ENCODE data around the gene CASD1.

Gene CASD1

DNA sequence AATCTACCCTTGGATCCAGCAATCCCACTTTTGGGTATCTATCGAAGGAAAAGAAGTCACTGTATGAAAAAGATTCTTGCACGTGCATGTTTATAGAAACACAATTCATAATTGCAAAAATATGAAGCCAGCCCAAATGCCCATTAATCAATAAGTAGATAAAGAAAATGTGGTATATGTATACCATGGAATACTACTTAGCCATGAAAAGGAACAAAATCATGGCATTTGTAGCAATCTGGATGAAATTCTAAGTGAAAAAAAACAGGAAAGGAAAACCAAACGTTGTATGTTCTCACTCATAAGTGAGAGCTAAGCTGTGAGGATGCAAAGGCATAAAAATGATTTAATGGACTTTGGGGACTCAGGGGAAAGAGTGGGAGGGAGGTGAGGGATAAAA, 18.2 kb upstream of the CASD1 start:
- no peak for DNase-seq (ENCODE audit: extremely low read depth, insufficient read length)
- H3K27me3 ChIP-seq (replicated peaks; ENCODE audit: control insufficient read depth, insufficient read depth, low read length), result no peaks in the 10 kb centered on the region
- TF ChIP-seq, protein P1, sequence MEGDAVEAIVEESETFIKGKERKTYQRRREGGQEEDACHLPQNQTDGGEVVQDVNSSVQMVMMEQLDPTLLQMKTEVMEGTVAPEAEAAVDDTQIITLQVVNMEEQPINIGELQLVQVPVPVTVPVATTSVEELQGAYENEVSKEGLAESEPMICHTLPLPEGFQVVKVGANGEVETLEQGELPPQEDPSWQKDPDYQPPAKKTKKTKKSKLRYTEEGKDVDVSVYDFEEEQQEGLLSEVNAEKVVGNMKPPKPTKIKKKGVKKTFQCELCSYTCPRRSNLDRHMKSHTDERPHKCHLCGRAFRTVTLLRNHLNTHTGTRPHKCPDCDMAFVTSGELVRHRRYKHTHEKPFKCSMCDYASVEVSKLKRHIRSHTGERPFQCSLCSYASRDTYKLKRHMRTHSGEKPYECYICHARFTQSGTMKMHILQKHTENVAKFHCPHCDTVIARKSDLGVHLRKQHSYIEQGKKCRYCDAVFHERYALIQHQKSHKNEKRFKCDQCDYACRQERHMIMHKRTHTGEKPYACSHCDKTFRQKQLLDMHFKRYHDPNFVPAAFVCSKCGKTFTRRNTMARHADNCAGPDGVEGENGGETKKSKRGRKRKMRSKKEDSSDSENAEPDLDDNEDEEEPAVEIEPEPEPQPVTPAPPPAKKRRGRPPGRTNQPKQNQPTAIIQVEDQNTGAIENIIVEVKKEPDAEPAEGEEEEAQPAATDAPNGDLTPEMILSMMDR (IDR thresholded peaks at IDR 0.05; ENCODE audit: insufficient read depth, low read length, poor library complexity, severe bottlenecking), result no peak

DNA sequence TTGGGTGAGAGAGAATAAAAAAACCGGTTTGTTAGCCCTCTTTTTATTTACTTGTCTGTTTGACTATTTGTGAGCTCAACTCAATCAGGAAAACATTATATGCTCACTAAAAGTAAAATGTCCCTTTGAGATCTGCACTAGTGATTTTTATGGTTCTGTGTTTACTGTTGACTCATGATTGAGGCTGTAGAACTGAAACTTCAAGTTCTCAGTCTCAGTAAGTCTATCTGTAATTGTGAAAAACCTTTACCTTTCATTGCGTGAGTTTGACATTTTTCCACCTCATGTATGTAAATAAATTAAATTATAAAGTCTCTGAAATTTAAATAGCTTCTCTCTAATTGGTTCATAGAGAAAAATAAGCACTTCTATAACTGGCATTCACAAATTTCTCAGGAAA, 17.0 kb upstream of the CASD1 start:
- Histone ChIP-seq H3K27me3 (replicated peaks; ENCODE audit: control insufficient read depth, insufficient read depth, low read length) (no peaks in the 10 kb centered on the region), H3K4me3 (replicated peaks; ENCODE audit: low read depth, low read length) (no peak overlapping the region), H3K36me3 (ENCODE audit: control insufficient read depth, insufficient read depth, low read length) (no peaks in the 10 kb centered on the region)
- DNase-seq (ENCODE audit: extremely low read depth, insufficient read length), result peak; percentile 60
- TF ChIP-seq, protein P1 (IDR thresholded peaks at IDR 0.05; ENCODE audit: insufficient read depth, low read length, poor library complexity, severe bottlenecking), result no peak

More for the DNA sequence above, 18.2 kb upstream of the CASD1 start:
- no peak overlapping the region for H3K4me3 ChIP-seq (replicated peaks; ENCODE audit: low read depth, low read length)
- H3K36me3 ChIP-seq (ENCODE audit: control insufficient read depth, insufficient read depth, low read length), result no peaks in the 10 kb centered on the region

DNA sequence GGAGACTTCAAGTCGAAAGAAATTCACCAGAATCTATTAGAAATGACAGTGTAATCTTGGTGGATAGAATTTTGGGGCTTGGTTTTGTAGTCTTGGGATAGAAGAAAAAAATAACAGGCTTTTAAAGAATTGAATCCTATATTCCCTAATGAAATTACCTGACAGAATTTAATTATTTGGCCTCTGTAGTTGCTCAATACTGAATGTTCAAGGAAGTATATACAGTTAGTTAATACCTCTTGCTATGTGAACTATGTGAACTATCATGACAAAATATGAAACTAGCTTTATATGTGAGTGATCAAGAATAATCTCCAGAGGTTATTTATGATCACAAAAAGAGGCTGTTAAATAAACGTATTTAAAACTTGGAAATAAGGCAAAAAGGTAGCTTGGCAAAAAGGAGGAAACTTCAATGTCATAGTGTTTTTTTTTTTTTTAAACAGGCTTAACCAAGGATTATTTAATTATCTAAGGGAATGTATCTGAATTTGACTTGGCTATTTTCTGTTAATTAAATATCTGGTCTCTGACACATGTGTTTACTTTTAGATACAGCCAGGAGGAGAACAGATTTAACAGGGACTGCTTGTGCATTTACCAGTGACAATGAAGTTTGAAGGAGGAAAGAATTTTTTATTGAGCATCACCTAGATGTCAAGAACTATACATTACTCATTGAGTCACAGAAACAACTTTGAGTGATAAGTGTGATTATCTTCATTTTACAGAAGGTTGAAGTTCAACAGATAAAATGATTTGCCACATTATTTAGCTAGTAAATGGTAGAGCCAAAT, 11.5 kb upstream of the CASD1 start:
- H3K36me3 ChIP-seq (ENCODE audit: control insufficient read depth, insufficient read depth, low read length), result no peaks in the 10 kb centered on the region
- TF ChIP-seq, protein P1 (IDR thresholded peaks at IDR 0.05; ENCODE audit: insufficient read depth, low read length, poor library complexity, severe bottlenecking), result no peak

GRCh38 chr7:94498918-94499317, 10.7 kb upstream of the CASD1 start:
- DNase-seq (ENCODE audit: extremely low read depth, insufficient read length), result no peak
- Histone ChIP-seq H3K4me3 (replicated peaks; ENCODE audit: low read depth, low read length) (no peak overlapping the region), H3K36me3 (ENCODE audit: control insufficient read depth, insufficient read depth, low read length) (no peaks in the 10 kb centered on the region), H3K27me3 (replicated peaks; ENCODE audit: control insufficient read depth, insufficient read depth, low read length) (no peaks in the 10 kb centered on the region)
- TF ChIP-seq, protein P1 (IDR thresholded peaks at IDR 0.05; ENCODE audit: insufficient read depth, low read length, poor library complexity, severe bottlenecking), result no peak

More for the DNA sequence above, 11.5 kb upstream of the CASD1 start:
- Histone ChIP-seq H3K4me3 (replicated peaks; ENCODE audit: low read depth, low read length) (no peak overlapping the region), H3K27me3 (replicated peaks; ENCODE audit: control insufficient read depth, insufficient read depth, low read length) (no peaks in the 10 kb centered on the region)
- DNase-seq (ENCODE audit: extremely low read depth, insufficient read length), result no peak

DNA sequence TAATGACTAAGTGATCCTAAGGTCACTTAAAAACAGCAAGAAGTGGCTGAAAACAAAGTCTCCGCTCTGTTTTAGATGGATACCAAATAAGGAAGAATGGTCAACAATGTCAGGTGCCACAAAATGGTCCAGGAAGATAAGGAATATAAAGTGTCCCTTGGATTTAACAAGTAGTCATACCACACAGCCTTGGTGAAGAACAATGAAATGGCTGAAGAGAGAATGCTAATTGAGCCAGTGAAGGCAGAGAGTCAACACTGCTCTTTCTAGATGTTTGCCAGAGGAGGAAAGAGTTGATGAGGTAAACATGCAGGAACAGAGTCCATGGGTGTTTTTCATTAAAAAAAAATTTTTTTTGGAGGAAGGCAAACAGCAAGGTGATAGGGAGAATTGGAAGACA, 2.1 kb upstream of the CASD1 start:
- TF ChIP-seq, protein P1 (IDR thresholded peaks at IDR 0.05; ENCODE audit: insufficient read depth, low read length, poor library complexity, severe bottlenecking), result no peak
- Histone ChIP-seq H3K36me3 (ENCODE audit: control insufficient read depth, insufficient read depth, low read length) (no peaks in the 10 kb centered on the region), H3K4me3 (replicated peaks; ENCODE audit: low read depth, low read length) (no peak overlapping the region), H3K27me3 (replicated peaks; ENCODE audit: control insufficient read depth, insufficient read depth, low read length) (no peaks in the 10 kb centered on the region)
- DNase-seq (ENCODE audit: extremely low read depth, insufficient read length), result no peak

All from GM06990 (cell line).